ENCODE results near the gene PBX3.

- TF ChIP-seq POLR2AphosphoS5 (IDR thresholded peaks at IDR 0.05; ENCODE audit: insufficient read depth in 1 of 2, low read depth in 1 of 2) (no peak), CTCF (IDR thresholded peaks at IDR 0.05) (no peak), POLR2A (IDR thresholded peaks at IDR 0.05) (no peak)
Measured at GRCh38 chr9:125816321-125816720, 69.1 kb downstream of the PBX3 start.
